Vagina (tissue), 2 donors: ENCODE data around the gene CCBE1.

ENCODE experiments used
- POLR2AphosphoS5 ChIP-seq, 2 donors: sonication (generic); formaldehyde crosslinking; IDR thresholded peaks; one replicate each; pipeline ENCODE4 v1.9.0; 2017; ENCODE audit warnings: antibody characterized with exemption in 2 of 2, mild to moderate bottlenecking in 2 of 2, low read depth in 1 of 2; ENCODE audit not compliant: insufficient read depth in 1 of 2
- TF ChIP-seq, protein P1 (sequence below), 3 experiments: fragments of 450-650 bp in 2 of 3; fragments of 200-600 bp in 1 of 3; sonication (generic) in 1 of 3; IDR thresholded peaks; one replicate each; pipeline ENCODE4 v1.5.1; 2017 to 2019; ENCODE audit warnings: antibody characterized with exemption in 3 of 3, mild to moderate bottlenecking in 2 of 3, moderate library complexity in 2 of 3

DNA sequence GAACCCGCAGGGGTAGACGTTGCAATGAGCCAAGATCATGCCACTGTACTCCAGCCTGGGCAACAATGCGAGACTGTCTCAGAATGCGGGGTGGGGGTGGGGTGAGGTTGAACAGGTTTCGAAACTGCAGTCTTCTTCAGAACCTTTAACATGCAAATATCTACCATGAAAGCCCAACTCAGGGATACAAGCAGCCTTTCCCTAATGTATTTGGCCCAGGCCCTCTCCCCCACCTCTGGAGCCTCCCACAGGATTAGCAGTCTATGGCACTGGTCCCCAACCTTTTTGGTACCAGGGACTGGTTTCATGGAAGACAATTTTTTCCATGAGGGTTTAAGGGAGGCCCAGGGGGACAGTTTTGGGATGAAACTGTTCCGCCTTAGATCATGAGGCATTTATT is 53.5 kb downstream of the CCBE1 start:
- no peak for TF ChIP-seq POLR2AphosphoS5 (IDR thresholded peaks at IDR 0.05; ENCODE audit: insufficient read depth in 1 of 2, low read depth in 1 of 2)
- TF ChIP-seq, protein P1, sequence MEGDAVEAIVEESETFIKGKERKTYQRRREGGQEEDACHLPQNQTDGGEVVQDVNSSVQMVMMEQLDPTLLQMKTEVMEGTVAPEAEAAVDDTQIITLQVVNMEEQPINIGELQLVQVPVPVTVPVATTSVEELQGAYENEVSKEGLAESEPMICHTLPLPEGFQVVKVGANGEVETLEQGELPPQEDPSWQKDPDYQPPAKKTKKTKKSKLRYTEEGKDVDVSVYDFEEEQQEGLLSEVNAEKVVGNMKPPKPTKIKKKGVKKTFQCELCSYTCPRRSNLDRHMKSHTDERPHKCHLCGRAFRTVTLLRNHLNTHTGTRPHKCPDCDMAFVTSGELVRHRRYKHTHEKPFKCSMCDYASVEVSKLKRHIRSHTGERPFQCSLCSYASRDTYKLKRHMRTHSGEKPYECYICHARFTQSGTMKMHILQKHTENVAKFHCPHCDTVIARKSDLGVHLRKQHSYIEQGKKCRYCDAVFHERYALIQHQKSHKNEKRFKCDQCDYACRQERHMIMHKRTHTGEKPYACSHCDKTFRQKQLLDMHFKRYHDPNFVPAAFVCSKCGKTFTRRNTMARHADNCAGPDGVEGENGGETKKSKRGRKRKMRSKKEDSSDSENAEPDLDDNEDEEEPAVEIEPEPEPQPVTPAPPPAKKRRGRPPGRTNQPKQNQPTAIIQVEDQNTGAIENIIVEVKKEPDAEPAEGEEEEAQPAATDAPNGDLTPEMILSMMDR (IDR thresholded peaks at IDR 0.05) = no peak
